Loucy (cell line): Measurements from ENCODE around the gene RNF44.

Experiments used
- EZH2phosphoT487 ChIP-seq: fragments of 200-600 bp; IDR thresholded peaks from 2 replicates; pipeline ENCODE4 v1.6.1; 2018; ENCODE audit warnings: antibody characterized with exemption, mild to moderate bottlenecking, moderate library complexity, borderline replicate concordance
- TF ChIP-seq, protein P1 (sequence below): fragments of 200-600 bp; sonication (generic); conservative IDR thresholded peaks from 2 replicates; pipeline ENCODE4 v1.5.1; 2014; ENCODE audit warnings: mild to moderate bottlenecking, antibody characterized with exemption, low read length

DNA sequence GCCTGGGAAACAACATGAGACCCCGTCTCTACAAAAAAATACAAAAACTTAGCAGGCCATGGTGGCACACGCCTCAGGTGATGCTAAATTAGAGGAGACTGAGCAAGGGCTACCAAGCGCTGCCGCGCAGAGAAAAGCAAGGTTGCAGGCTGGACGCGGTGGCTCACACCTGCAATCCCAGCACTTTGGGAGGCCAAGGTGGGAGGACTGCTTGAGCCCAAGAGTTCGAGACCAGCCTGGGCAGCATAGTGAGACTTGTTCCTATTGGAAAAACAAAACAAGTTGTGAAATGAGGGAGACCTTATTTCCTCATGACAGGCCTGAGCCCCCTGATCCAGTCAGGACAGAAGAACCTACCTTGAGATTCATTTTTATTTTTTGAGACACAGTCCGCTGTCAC, 11.5 kb downstream of the RNF44 start:
- TF ChIP-seq, protein P1, sequence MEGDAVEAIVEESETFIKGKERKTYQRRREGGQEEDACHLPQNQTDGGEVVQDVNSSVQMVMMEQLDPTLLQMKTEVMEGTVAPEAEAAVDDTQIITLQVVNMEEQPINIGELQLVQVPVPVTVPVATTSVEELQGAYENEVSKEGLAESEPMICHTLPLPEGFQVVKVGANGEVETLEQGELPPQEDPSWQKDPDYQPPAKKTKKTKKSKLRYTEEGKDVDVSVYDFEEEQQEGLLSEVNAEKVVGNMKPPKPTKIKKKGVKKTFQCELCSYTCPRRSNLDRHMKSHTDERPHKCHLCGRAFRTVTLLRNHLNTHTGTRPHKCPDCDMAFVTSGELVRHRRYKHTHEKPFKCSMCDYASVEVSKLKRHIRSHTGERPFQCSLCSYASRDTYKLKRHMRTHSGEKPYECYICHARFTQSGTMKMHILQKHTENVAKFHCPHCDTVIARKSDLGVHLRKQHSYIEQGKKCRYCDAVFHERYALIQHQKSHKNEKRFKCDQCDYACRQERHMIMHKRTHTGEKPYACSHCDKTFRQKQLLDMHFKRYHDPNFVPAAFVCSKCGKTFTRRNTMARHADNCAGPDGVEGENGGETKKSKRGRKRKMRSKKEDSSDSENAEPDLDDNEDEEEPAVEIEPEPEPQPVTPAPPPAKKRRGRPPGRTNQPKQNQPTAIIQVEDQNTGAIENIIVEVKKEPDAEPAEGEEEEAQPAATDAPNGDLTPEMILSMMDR: no peak
- TF ChIP-seq EZH2phosphoT487: no peak
